D721Med (cell line): ENCODE measurements around the gene EFCAB9.

Experiments
- DNase-seq: peaks from one replicate; pipeline ENCODE4 v3.0.0; 2011; ENCODE audit warnings: low spot score; ENCODE audit not compliant: insufficient read length
- FAIRE-seq: peaks from 2 replicates; lab custom pipeline; 2011; peaks lifted over from hg19 to GRCh38; lab: Jason Lieb, UNC
- CTCF ChIP-seq: IDR thresholded peaks from 2 replicates; pipeline ENCODE4 v1.5.1; 2012; ENCODE audit warnings: mild to moderate bottlenecking, control low read depth; ENCODE audit not compliant: insufficient read depth; ENCODE audit errors: missing control alignments

The EFCAB9 gene

GRCh38 chr5:172193872-172194271 is at the start of gene EFCAB9:
EFCAB9 (plus strand) TSS chr5:172194172; CDS start chr5:172194173, 1 bp downstream.
- no peak for FAIRE-seq
- no peak for DNase-seq
- TF ChIP-seq CTCF = no peak

- DNase-seq (no peak), FAIRE-seq (no peak)
- TF ChIP-seq CTCF = no peak
These were observed 49.6 kb upstream of the EFCAB9 start for GRCh38 chr5:172144291-172144815.

- FAIRE-seq = no peak
- no peak for TF ChIP-seq CTCF
These were observed 48.8 kb upstream of the EFCAB9 start for GRCh38 chr5:172144931-172145869.

GRCh38 chr5:172145870-172146747 is 47.9 kb upstream of the EFCAB9 start:
- FAIRE-seq (no peak), DNase-seq (no peak)
- no peak for TF ChIP-seq CTCF

More at GRCh38 chr5:172144931-172145869, 48.8 kb upstream of the EFCAB9 start:
- DNase-seq = no peak

GRCh38 chr5:172146748-172147092 is 47.3 kb upstream of the EFCAB9 start:
- TF ChIP-seq CTCF = no peak
- FAIRE-seq = no peak
- no peak for DNase-seq

GRCh38 chr5:172147857-172148256 is 46.1 kb upstream of the EFCAB9 start:
- FAIRE-seq = no peak
- no peak for DNase-seq

More at GRCh38 chr5:172147857-172148256, 46.1 kb upstream of the EFCAB9 start:
- TF ChIP-seq CTCF = no peak
